ENCODE data around the gene TMEM59L. TPM values are rescaled to one million over a fixed set of nuclear protein-coding genes. Genes with fewer than 3 reads are reported as not detected.

TMEM59L gene
- total and polyA plus RNA-seq, 5 donors from 2014 or later, result not detected

DNA sequence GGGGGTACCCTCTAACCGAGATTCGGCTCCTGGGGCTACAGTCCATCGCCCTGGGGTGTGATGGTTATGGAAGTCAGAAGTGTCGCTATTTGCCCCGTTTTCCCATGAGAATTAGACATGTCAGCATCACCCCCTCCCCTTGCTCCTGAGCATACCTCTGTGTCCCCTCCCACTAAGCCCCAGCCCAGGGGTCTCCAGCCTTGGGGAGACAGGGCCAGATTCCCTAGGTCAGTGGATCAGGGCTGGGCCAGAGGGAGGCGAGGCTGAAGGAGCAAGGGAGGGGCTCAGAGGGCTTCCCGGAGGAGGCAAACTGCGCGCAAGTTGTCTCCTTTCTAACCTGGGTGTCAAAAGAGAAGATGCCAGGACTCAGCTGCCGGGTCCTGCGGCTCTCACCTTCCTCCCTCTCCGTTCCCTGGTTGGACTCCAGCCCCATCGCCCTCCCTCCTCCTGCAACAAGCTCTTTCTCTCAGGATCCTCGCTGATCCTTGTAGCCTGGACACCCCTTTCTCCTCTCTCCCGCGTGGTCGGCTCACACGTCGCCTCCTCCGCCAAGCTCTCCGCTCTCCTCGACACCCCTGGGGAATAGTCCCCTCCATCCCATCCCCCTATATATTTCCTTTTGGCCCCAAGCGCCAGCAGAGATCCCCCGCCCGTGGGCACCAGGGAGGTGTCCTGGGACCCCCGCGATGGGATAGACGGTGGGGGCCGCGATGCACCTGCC, 459 bp upstream of the TMEM59L start:
- Histone ChIP-seq H3K27me3 (ENCODE audit: control insufficient read depth, insufficient read depth, low read length) (peaks cover 24% of the 10 kb centered on the region), H3K9me3 (ENCODE audit: control insufficient read depth in 2 of 2, low read length in 2 of 2) (no peaks in the 10 kb centered on the region), H3K27ac (ENCODE audit: insufficient read depth, low read length, poor library complexity, severe bottlenecking) (no peak overlapping the region), H3K36me3 (ENCODE audit: control insufficient read depth, insufficient read depth, low read length) (no peaks in the 10 kb centered on the region), H3K4me3 (ENCODE audit: low read depth, low read length) (peak overlapping the region; percentile 26), H3K4me1 (ENCODE audit: control insufficient read depth, insufficient read depth, low read length, poor library complexity, severe bottlenecking) (peaks cover 37% of the 10 kb centered on the region)
- H3K4me1 Mint-ChIP-seq, result peaks cover 0 to 26% (median 4%) of the 10 kb centered on the region in 4 donors
- no peak for ATAC-seq (ENCODE audit: low read depth in 2 of 2)
- no peak overlapping the region for H3K27ac Mint-ChIP-seq
- H3K9me3 Mint-ChIP-seq, result peaks cover 0 to 2% (median 0%) of the 10 kb centered on the region in 7 donors
- peaks cover 3% of the 10 kb centered on the region for H3K36me3 Mint-ChIP-seq
- H3K4me3 Mint-ChIP-seq, result peak overlapping the region; percentile 38 to 82 (median 65)
- DNase-seq, result no peak
- peaks cover 82% of the 10 kb centered on the region for H3K27me3 Mint-ChIP-seq

DNA sequence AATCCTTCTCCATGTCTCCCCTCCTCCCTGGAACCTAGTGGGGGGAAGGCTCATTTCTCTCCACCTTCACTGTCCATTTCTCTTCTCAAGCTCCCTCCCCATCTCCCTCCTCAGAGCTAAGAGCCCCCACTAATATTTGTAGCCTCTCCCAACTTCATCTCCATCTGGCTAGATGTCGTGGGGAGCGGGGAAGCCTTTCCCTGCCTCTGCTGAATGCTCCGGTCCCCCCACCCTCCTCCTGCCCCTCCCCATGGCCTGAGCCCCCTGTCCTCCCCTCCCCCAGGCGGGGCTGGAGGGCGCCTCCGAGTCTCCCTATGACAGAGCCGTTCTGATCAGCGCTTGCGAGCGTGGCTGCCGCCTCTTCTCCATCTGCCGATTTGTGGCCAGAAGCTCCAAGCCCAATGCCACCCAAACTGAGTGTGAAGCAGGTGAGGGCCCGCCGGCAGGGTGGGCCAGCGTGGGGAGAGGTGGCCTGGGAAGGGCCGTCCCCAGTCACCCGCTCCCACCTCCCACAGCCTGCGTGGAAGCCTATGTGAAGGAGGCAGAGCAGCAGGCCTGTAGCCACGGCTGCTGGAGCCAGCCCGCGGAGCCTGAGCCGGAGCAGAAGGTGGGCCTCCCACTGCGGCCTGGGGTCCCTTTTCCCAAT, 1.0 kb downstream of the TMEM59L start:
- H3K36me3 Mint-ChIP-seq, result peaks cover 3% of the 10 kb centered on the region

DNA sequence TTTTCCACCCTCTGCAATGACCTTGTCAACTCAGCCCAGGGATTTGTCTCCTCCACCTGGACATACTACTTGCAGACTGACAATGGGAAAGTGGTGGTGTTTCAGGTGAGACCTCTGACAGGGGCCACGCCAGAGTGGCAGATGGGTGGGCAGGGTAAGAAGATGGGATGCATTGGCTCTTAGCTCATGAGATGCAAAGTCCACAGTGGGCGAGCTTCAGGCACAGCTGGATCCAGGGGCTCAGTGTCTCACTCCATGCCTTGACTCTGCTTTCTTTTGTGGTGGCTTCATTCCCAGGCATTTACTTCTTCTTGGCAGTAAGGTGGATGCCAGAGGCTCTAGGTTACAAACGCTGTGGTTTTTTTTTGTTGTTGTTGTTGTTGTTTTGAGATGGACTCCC, 3.4 kb downstream of the TMEM59L start:
- Mint-ChIP-seq H3K4me1 (peaks cover 0 to 22% (median 4%) of the 10 kb centered on the region in 4 donors), H3K9me3 (peaks cover 0 to 1% (median 0%) of the 10 kb centered on the region in 7 donors), H3K27ac (no peak overlapping the region), H3K4me3 (no peak overlapping the region), H3K27me3 (peaks cover 62% of the 10 kb centered on the region), H3K36me3 (no peaks in the 10 kb centered on the region)
- Histone ChIP-seq H3K4me3 (ENCODE audit: low read depth, low read length) (no peak overlapping the region), H3K36me3 (ENCODE audit: control insufficient read depth, insufficient read depth, low read length) (no peaks in the 10 kb centered on the region), H3K4me1 (ENCODE audit: control insufficient read depth, insufficient read depth, low read length, poor library complexity, severe bottlenecking) (peaks cover 27% of the 10 kb centered on the region), H3K9me3 (ENCODE audit: control insufficient read depth in 2 of 2, low read length in 2 of 2) (no peaks in the 10 kb centered on the region), H3K27ac (ENCODE audit: insufficient read depth, low read length, poor library complexity, severe bottlenecking) (no peak overlapping the region), H3K27me3 (ENCODE audit: control insufficient read depth, insufficient read depth, low read length) (peaks cover 10% of the 10 kb centered on the region)
- ATAC-seq (ENCODE audit: low read depth in 2 of 2) (no peak), DNase-seq (no peak)

More for the DNA sequence above, 1.0 kb downstream of the TMEM59L start:
- DNase-seq (no peak), ATAC-seq (ENCODE audit: low read depth in 2 of 2) (no peak)
- H3K27me3 ChIP-seq (ENCODE audit: control insufficient read depth, insufficient read depth, low read length), result peaks cover 22% of the 10 kb centered on the region
- Mint-ChIP-seq H3K4me3 (peak overlapping the region; percentile 67 to 88 (median 74)), H3K27ac (no peak overlapping the region), H3K4me1 (peaks cover 0 to 24% (median 4%) of the 10 kb centered on the region in 4 donors), H3K27me3 (peaks cover 78% of the 10 kb centered on the region), H3K9me3 (peaks cover 0 to 1% (median 0%) of the 10 kb centered on the region in 7 donors)
- H3K4me1 ChIP-seq (ENCODE audit: control insufficient read depth, insufficient read depth, low read length, poor library complexity, severe bottlenecking), result peaks cover 33% of the 10 kb centered on the region
- no peak overlapping the region for H3K27ac ChIP-seq (ENCODE audit: insufficient read depth, low read length, poor library complexity, severe bottlenecking)
- no peaks in the 10 kb centered on the region for H3K36me3 ChIP-seq (ENCODE audit: control insufficient read depth, insufficient read depth, low read length)
- no peaks in the 10 kb centered on the region for H3K9me3 ChIP-seq (ENCODE audit: control insufficient read depth in 2 of 2, low read length in 2 of 2)
- no peak overlapping the region for H3K4me3 ChIP-seq (ENCODE audit: low read depth, low read length)

DNA sequence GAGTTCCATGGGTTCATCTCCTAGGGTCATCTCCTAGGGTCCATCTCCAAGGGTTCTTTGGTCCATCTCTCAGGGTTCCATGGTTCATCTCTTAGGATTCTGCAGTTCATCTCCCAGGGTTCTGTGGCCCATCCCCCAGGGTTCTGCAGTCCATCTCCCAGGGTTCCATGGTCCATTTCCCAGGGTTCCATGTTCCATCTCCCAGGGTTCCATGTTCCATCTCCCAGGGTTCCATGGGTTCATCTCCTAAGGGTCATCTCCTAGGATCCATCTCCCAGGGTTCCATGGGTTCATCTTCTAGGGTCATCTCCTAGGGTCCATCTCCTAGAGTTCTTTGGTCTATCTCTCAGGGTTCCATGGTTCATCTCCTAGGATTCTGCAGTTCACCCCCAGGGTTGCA, 4.9 kb downstream of the TMEM59L start:
- Mint-ChIP-seq H3K27me3 (peaks cover 53% of the 10 kb centered on the region), H3K4me1 (peaks cover 0 to 11% (median 0%) of the 10 kb centered on the region in 4 donors), H3K9me3 (peaks cover 0 to 1% (median 0%) of the 10 kb centered on the region in 7 donors), H3K36me3 (no peaks in the 10 kb centered on the region), H3K27ac (no peak overlapping the region), H3K4me3 (no peak overlapping the region)
- Histone ChIP-seq H3K9me3 (ENCODE audit: control insufficient read depth in 2 of 2, low read length in 2 of 2) (no peaks in the 10 kb centered on the region), H3K4me1 (ENCODE audit: control insufficient read depth, insufficient read depth, low read length, poor library complexity, severe bottlenecking) (peaks cover 13% of the 10 kb centered on the region), H3K4me3 (ENCODE audit: low read depth, low read length) (no peak overlapping the region), H3K36me3 (ENCODE audit: control insufficient read depth, insufficient read depth, low read length) (no peaks in the 10 kb centered on the region), H3K27me3 (ENCODE audit: control insufficient read depth, insufficient read depth, low read length) (peaks cover 6% of the 10 kb centered on the region), H3K27ac (ENCODE audit: insufficient read depth, low read length, poor library complexity, severe bottlenecking) (no peak overlapping the region)
- DNase-seq (no peak), ATAC-seq (ENCODE audit: low read depth in 2 of 2) (no peak)

DNA sequence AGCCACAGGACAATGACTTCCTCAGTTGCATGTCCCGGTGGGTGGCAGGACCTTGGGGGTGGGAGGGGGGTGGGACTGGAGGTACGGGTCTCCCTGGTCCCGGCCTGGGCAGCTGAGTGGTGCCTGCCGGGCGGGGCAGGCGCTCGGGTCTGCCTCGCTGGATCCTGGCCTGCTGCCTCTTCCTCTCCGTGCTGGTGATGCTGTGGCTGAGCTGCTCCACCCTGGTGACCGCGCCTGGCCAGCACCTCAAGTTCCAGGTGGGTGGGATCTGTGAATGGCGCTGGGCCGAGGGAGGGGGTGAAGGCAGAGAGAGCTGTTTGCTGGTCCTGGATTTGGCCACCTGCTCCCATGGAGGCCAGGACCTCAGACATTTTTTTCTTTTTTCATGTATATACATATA, 5.6 kb downstream of the TMEM59L start:
- Histone ChIP-seq H3K36me3 (ENCODE audit: control insufficient read depth, insufficient read depth, low read length) (no peaks in the 10 kb centered on the region), H3K27me3 (ENCODE audit: control insufficient read depth, insufficient read depth, low read length) (peaks cover 4% of the 10 kb centered on the region), H3K9me3 (ENCODE audit: control insufficient read depth in 2 of 2, low read length in 2 of 2) (no peaks in the 10 kb centered on the region), H3K4me3 (ENCODE audit: low read depth, low read length) (no peak overlapping the region), H3K4me1 (ENCODE audit: control insufficient read depth, insufficient read depth, low read length, poor library complexity, severe bottlenecking) (peaks cover 6% of the 10 kb centered on the region), H3K27ac (ENCODE audit: insufficient read depth, low read length, poor library complexity, severe bottlenecking) (no peak overlapping the region)
- ATAC-seq (ENCODE audit: low read depth in 2 of 2) (no peak), DNase-seq (no peak)
- peaks cover 0 to 1% (median 0%) of the 10 kb centered on the region in 7 donors for H3K9me3 Mint-ChIP-seq
- no peak overlapping the region for H3K4me3 Mint-ChIP-seq
- H3K27ac Mint-ChIP-seq, result no peak overlapping the region
- peaks cover 0 to 8% (median 0%) of the 10 kb centered on the region in 4 donors for H3K4me1 Mint-ChIP-seq
- peaks cover 53% of the 10 kb centered on the region for H3K27me3 Mint-ChIP-seq
- no peaks in the 10 kb centered on the region for H3K36me3 Mint-ChIP-seq

DNA sequence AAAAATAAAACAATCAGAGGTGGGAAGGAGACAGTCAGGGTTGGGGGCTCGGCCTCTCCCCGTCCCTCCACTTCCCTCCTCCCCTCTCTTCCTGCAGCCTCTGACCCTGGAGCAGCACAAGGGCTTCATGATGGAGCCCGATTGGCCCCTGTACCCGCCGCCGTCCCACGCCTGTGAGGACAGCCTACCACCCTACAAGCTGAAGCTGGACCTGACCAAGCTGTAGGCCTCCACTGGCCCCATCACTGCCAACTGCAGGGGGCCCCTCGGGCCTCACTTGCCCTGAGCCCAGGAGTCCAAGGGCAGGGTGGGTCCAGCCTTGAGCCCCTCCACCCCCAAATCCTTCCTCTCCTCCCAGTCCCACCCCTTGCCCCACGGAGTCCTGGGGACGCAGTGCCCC, 7.6 kb downstream of the TMEM59L start:
- no peak for ATAC-seq (ENCODE audit: low read depth in 2 of 2)
- H3K4me1 Mint-ChIP-seq, result no peaks in the 10 kb centered on the region

DNA sequence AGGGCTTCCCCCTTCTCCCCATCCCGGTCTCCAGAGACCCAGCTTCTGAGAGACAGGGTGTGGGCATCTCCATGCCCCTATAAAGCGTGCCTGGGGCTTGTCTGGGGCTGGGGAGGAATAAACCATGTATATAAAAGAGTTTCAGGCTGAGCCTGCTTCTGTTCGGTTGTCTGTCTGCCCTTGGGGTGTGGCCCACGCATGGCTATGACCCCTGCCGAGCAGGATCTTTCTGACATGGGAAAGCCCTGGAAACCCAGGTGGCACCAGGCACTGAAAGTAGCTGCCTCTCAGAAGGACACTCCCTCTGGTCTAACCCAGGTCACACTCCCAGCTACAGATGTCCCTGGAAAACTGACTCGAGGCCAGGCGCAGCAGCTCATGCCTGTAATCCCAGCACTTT, 8.2 kb downstream of the TMEM59L start:
- Mint-ChIP-seq H3K9me3 (peaks cover 0 to 1% (median 0%) of the 10 kb centered on the region in 7 donors), H3K4me1 (no peaks in the 10 kb centered on the region), H3K36me3 (no peaks in the 10 kb centered on the region), H3K27ac (no peak overlapping the region), H3K27me3 (peaks cover 34% of the 10 kb centered on the region), H3K4me3 (no peak overlapping the region)
- Histone ChIP-seq H3K9me3 (ENCODE audit: control insufficient read depth in 2 of 2, low read length in 2 of 2) (no peaks in the 10 kb centered on the region), H3K36me3 (ENCODE audit: control insufficient read depth, insufficient read depth, low read length) (no peaks in the 10 kb centered on the region), H3K4me1 (ENCODE audit: control insufficient read depth, insufficient read depth, low read length, poor library complexity, severe bottlenecking) (no peaks in the 10 kb centered on the region), H3K4me3 (ENCODE audit: low read depth, low read length) (no peak overlapping the region), H3K27me3 (ENCODE audit: control insufficient read depth, insufficient read depth, low read length) (peaks cover 2% of the 10 kb centered on the region), H3K27ac (ENCODE audit: insufficient read depth, low read length, poor library complexity, severe bottlenecking) (no peak overlapping the region)
- ATAC-seq (ENCODE audit: low read depth in 2 of 2) (no peak), DNase-seq (no peak)

More for the DNA sequence above, 7.6 kb downstream of the TMEM59L start:
- Histone ChIP-seq H3K4me3 (ENCODE audit: low read depth, low read length) (no peak overlapping the region), H3K27ac (ENCODE audit: insufficient read depth, low read length, poor library complexity, severe bottlenecking) (no peak overlapping the region), H3K9me3 (ENCODE audit: control insufficient read depth in 2 of 2, low read length in 2 of 2) (no peaks in the 10 kb centered on the region), H3K36me3 (ENCODE audit: control insufficient read depth, insufficient read depth, low read length) (no peaks in the 10 kb centered on the region), H3K27me3 (ENCODE audit: control insufficient read depth, insufficient read depth, low read length) (peaks cover 2% of the 10 kb centered on the region), H3K4me1 (ENCODE audit: control insufficient read depth, insufficient read depth, low read length, poor library complexity, severe bottlenecking) (no peaks in the 10 kb centered on the region)
- H3K27me3 Mint-ChIP-seq, result peaks cover 39% of the 10 kb centered on the region
- peaks cover 0 to 1% (median 0%) of the 10 kb centered on the region in 7 donors for H3K9me3 Mint-ChIP-seq
- no peak for DNase-seq
- peak overlapping the region in 1 of 4 donors; percentile 61 for H3K4me3 Mint-ChIP-seq
- H3K36me3 Mint-ChIP-seq, result no peaks in the 10 kb centered on the region
- H3K27ac Mint-ChIP-seq, result no peak overlapping the region

Data from CD4-positive, CD25-positive, alpha-beta regulatory T cell (primary cell).